ENCODE data around the gene RASSF1. TPM values are rescaled to one million over a fixed set of nuclear protein-coding genes. Genes with fewer than 3 reads are reported as not detected.

The RASSF1 gene
- total RNA-seq, 1 experiment from 2014 or later, result 12.7 TPM

GRCh38 chr3:50342813-50343633, 2.4 kb upstream of the RASSF1 start:
- DNase-seq (ENCODE audit: low read depth), result no peak

GRCh38 chr3:50341996-50342650, 1.5 kb upstream of the RASSF1 start:
- DNase-seq (ENCODE audit: low read depth), result no peak

GRCh38 chr3:50341537-50341936, 901 bp upstream of the RASSF1 start:
- no peak for DNase-seq (ENCODE audit: low read depth)

- no peak for DNase-seq (ENCODE audit: low read depth)
These were observed 539 bp downstream of the RASSF1 start for GRCh38 chr3:50340147-50340447.

- no peak for DNase-seq (ENCODE audit: low read depth)
These were observed 1.0 kb downstream of the RASSF1 start for GRCh38 chr3:50339485-50340146.

GRCh38 chr3:50338965-50339364, 1.7 kb downstream of the RASSF1 start:
- no peak for DNase-seq (ENCODE audit: low read depth)

- peak; percentile 97 for DNase-seq (ENCODE audit: low read depth)
These were observed 3.3 kb downstream of the RASSF1 start for GRCh38 chr3:50337175-50337861.

GRCh38 chr3:50336452-50337174, 4.0 kb downstream of the RASSF1 start:
- peak; percentile 44 for DNase-seq (ENCODE audit: low read depth)

- no peak for DNase-seq (ENCODE audit: low read depth)
These were observed 6.1 kb downstream of the RASSF1 start for GRCh38 chr3:50334339-50335075.

GRCh38 chr3:50333744-50334328, 6.8 kb downstream of the RASSF1 start:
- no peak for DNase-seq (ENCODE audit: low read depth)

GRCh38 chr3:50331364-50331907, 9.2 kb downstream of the RASSF1 start:
- no peak for DNase-seq (ENCODE audit: low read depth)

GRCh38 chr3:50330330-50330729, 10.3 kb downstream of the RASSF1 start:
- DNase-seq (ENCODE audit: low read depth), result no peak

- peak; percentile 94 for DNase-seq (ENCODE audit: low read depth)
These were observed 12.5 kb downstream of the RASSF1 start, which contains the start of gene TUSC2 for GRCh38 chr3:50327943-50328691. Gene TUSC2 (minus strand): TSS chr3:50328223. CDS start chr3:50328099, 124 bp downstream.

GRCh38 chr3:50327129-50327528, 13.5 kb downstream of the RASSF1 start:
- no peak for DNase-seq (ENCODE audit: low read depth)

- no peak for DNase-seq (ENCODE audit: low read depth)
These were observed 14.5 kb downstream of the RASSF1 start for GRCh38 chr3:50326182-50326541.

- no peak for DNase-seq (ENCODE audit: low read depth)
These were observed 15.0 kb downstream of the RASSF1 start for GRCh38 chr3:50325497-50326181.

- DNase-seq (ENCODE audit: low read depth), result no peak
These were observed 15.5 kb downstream of the RASSF1 start for GRCh38 chr3:50325113-50325480.

- peak; percentile 49 for DNase-seq (ENCODE audit: low read depth)
These were observed 16.1 kb downstream of the RASSF1 start for GRCh38 chr3:50324351-50325112.

Data from M059J (cell line).